Muscle layer of duodenum (tissue), 2 donors: ENCODE measurements around the gene SIM1.

Experiments
- H3K27ac ChIP-seq: one replicate; pipeline ENCODE4 v1.7.0; 2013; ENCODE audit warnings: mild to moderate bottlenecking, low read length
- H3K27me3 ChIP-seq: one replicate; pipeline ENCODE4 v1.7.0; 2013; ENCODE audit warnings: low read depth, mild to moderate bottlenecking, control low read depth, low read length
- H3K36me3 ChIP-seq, 2 donors: one replicate each; pipeline ENCODE4 v1.7.0; 2013; ENCODE audit warnings: low read length in 2 of 2, control low read depth in 1 of 2, mild to moderate bottlenecking in 1 of 2; ENCODE audit not compliant: insufficient read depth in 2 of 2, control insufficient read depth in 1 of 2
- H3K4me1 ChIP-seq, 2 donors: one replicate each; pipeline ENCODE4 v1.7.0; 2013; ENCODE audit warnings: low read length in 2 of 2, mild to moderate bottlenecking in 2 of 2, control low read depth in 1 of 2, moderate library complexity in 1 of 2; ENCODE audit not compliant: insufficient read depth in 2 of 2, control insufficient read depth in 1 of 2
- H3K4me3 ChIP-seq, 2 donors: one replicate each; pipeline ENCODE4 v1.7.0; 2013; ENCODE audit warnings: low read length in 2 of 2, low read depth in 1 of 2, mild to moderate bottlenecking in 1 of 2
- H3K9me3 ChIP-seq, 2 donors: one replicate each; pipeline ENCODE4 v1.7.0; 2013; ENCODE audit warnings: low read length in 2 of 2, control low read depth in 1 of 2, mild to moderate bottlenecking in 1 of 2; ENCODE audit not compliant: control insufficient read depth in 1 of 2
- donor health status: healthy.

Gene SIM1

DNA sequence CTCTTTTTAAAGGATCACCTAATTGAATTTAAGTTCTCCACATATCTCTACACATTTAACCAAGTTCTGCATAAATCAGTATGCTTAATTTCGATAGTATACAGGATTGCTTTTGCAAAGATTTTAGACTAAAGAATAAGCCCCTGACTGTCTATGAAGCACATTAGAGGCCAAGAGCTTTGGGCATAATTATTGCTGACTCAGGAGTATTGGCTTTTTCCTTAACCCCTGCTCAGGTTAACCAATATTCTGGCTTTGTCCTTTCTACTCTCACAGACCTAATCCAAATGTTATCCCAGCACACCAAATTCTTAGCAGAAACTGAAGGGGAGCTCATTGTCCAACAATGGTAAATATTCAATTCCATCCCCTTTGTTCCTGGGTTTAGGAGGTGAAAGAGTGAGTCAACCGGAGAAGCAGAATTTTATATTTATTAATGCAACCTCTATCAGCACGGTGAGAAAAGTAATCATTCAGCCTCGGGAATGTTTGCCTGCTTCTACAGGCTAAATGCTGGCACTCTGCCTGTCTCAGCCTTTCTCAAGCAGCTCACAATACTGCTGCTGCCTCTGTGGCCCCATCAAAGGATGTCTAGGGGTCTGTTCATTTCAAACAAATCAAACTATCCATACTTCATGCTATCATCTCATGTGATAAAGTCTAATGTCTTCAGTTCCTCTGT is 125.0 kb downstream of the SIM1 start:
- Histone ChIP-seq H3K9me3 (no peaks in the 10 kb centered on the region), H3K27me3 (no peaks in the 10 kb centered on the region), H3K4me3 (no peak overlapping the region), H3K4me1 (no peaks in the 10 kb centered on the region), H3K36me3 (no peaks in the 10 kb centered on the region), H3K27ac (no peak overlapping the region)

DNA sequence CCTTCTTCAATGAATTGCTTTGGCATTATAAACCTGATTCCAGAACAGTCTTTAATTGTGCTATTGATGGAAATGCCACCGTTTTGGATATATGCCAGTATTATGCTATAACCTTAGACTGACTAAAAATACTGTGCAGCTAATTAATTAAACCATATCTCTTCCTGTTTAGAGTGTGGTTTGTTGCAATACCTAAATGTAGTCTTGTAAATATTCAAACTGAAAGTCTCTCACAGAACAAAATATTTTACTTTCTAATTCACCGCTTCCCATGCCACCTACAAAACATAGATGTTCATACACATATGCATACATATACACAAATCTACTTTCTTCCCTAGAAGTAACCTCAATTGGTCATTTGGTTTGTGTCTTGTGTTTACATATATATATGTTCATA is 126.6 kb downstream of the SIM1 start:
- Histone ChIP-seq H3K27me3 (no peaks in the 10 kb centered on the region), H3K9me3 (no peaks in the 10 kb centered on the region), H3K27ac (no peak overlapping the region), H3K4me3 (no peak overlapping the region), H3K4me1 (no peaks in the 10 kb centered on the region), H3K36me3 (no peaks in the 10 kb centered on the region)

DNA sequence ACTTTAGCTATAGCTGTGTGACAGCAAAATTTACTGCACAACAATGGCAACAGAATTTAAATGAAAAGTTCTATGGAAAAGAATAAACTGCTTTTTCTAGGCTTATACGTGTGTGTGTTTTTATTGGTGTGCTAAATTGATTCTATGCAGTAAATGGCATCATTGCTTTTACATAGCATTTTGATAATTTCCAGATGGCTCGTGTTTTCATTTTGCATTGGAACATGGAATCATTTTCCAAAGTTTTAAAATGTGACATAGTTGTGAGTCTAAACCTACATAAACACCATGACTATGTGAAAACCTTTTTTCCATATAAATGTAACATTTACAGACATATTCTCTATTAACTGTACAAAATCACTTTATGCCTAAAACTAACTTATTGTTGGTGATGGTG is 127.8 kb downstream of the SIM1 start:
- Histone ChIP-seq H3K9me3 (no peaks in the 10 kb centered on the region), H3K4me3 (no peak overlapping the region), H3K27me3 (no peaks in the 10 kb centered on the region), H3K4me1 (no peaks in the 10 kb centered on the region), H3K27ac (no peak overlapping the region), H3K36me3 (no peaks in the 10 kb centered on the region)

DNA sequence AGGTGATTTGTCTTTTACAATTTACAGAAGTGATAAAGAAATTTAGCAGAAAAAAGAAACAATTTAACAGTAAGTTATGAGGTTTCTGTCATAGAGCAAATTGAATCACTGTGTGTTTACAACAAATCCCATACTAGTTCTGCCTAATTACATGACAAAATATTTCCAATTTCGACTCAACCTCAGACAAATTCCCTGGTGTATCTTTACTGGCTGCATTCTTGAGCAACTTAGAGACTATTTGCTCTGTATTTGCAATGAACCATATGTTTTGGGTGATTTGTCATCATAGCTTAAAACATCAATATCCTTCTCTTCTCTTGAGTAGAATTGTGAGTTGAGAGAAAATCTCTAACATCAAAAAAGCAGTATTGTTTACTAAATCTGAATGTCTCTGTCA is 128.7 kb downstream of the SIM1 start:
- no peaks in the 10 kb centered on the region for H3K4me1 ChIP-seq
- H3K9me3 ChIP-seq, result peaks cover 0 to 1% of the 10 kb centered on the region in 2 donors
- no peaks in the 10 kb centered on the region for H3K27me3 ChIP-seq
- H3K27ac ChIP-seq, result no peak overlapping the region
- no peak overlapping the region for H3K4me3 ChIP-seq
- no peaks in the 10 kb centered on the region for H3K36me3 ChIP-seq
